Stimulated activated naive CD8-positive, alpha-beta T cell treated with anti-CD3 and anti-CD28 coated beads, Interleukin-15, Interleukin-2, amounts not matched to agents 100 U/mL and 50 U/mL, for 24 hours (primary cell): Measurements from ENCODE around the gene FOXA3.
"Not testable (repeated sequence)": the region's sequence is repeated elsewhere in the genome, so short reads cannot be mapped to it uniquely, and the experiment has no call there.

ENCODE experiments used
- ATAC-seq: fragments of 150-1000 bp; cut with Tn5 transposase; one replicate; pipeline ENCODE4 v1.10.0; 2021
- DNase-seq: peaks from one replicate; pipeline ENCODE4 v3.0.0; 2021

FOXA3 gene

DNA sequence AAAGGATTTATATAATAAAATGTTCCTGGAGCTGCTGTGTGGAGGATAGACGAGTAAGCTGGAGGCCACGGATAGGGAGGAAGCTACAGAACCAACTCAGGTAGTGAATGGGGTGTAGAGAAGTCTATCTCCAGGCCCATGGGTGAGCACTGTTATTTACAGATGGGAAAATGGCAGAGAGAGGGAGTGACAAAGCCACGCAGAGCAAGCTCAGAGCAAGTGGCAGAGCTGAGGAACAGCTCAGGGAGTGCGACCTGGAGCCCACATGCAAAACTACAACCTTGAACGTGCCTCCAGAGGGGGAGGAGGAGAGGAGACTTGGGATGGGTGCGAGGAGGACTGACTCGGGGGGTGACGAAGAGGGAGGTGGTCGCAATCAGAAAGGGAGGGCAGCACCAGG is 35.6 kb upstream of the FOXA3 start:
- DNase-seq: no peak

DNA sequence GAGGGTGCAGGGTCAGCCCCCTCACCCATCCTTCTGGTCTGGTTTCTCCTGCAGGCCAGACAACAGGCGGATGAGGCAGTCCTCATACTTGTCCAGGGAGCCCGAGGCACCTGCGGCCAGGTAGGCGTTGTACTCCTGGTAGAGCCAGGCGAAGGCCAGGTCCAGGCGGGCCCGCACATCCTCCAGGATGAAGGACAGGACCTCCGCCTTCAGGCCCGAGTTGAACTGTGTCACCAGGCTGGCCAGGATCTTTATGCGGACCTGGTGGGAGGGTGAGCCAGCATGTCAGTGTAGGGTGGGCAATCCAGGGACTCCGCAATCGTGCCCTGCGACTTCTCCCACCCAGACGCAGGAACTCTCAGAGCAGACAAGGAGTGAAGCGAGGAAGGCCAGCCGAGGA is 35.2 kb upstream of the FOXA3 start:
- DNase-seq: no peak
- ATAC-seq: no peak

More for the DNA sequence above, 35.6 kb upstream of the FOXA3 start:
- ATAC-seq: no peak

DNA sequence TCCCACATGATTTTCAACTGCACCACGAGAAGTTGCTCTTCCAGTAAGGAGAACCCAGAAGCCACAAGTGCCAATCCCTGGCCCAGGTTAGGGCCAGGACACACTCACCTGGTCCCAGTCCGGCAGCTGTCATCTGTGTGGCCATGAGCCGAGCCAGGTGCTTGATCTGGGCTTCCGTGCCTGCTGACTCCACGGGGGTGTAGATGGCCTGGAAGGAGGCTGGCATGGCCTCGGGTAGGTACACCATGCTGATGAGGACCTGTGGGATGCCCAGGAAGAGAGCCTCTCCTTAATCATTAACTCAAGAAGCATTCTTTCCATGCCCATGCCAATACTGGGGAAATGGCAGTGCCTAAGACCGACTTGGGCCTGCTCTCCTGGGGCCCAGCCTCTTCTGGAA is 29.2 kb upstream of the FOXA3 start:
- ATAC-seq (no peak), DNase-seq (no peak)

DNA sequence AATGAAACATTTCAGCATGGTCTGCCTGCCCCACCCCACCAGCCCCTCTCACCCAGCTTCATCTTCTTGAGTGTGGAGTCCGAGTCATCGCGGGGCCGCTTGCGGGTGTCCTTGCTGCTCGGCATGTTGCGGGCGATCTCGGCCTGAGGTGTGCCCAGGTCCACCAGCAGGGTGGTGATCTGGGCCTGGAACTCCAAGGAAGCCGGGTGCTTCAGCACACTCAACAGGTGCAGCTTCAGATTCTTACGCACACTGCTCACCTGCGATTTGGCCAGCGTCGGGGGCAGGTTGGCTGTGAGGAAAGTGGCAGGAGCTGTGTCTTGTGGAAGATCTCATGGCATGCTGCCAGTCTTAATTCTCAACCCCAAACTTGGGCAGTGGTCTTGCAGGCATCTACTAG is 21.9 kb upstream of the FOXA3 start:
- DNase-seq (no peak), ATAC-seq (no peak)

DNA sequence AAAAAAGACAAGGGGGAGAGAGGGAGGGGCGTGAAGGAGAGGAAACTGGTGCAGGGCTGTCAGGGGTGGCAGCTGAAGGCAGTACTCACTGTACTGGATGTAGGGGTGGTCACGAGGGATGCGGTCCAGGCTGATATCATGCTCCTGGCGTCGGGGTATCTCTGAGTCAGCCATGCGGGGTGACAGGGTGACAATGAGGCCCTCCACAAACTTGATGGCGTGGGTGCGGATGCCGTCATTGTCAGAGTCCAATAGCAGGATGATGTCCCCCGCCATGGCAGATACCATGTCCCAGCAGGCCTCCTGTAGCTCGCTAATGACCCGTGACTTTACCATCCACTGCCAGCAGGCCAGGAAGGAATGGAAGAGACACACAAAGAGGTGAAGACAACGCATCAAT is 16.5 kb upstream of the FOXA3 start:
- ATAC-seq: no peak
- DNase-seq: no peak

DNA sequence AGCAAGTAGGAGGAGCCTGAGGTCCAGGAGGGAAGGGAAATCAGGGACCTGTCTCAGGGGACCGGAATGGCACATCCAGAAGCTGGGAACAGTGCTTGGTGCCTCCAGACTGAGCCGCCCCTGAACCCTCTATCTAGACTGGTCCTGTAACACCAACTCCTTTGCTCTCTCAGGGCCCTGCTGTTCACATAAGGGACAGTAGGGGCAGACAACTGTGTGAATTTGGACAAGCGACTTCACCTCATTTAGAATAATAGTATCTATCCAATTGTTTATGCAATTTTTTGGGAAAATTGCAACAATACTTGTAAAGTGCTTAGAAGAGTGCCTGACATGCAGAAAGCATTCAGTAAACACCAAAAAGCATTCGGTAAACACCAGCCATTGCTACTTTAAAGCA is 15.2 kb upstream of the FOXA3 start:
- ATAC-seq (no peak), DNase-seq (no peak)

DNA sequence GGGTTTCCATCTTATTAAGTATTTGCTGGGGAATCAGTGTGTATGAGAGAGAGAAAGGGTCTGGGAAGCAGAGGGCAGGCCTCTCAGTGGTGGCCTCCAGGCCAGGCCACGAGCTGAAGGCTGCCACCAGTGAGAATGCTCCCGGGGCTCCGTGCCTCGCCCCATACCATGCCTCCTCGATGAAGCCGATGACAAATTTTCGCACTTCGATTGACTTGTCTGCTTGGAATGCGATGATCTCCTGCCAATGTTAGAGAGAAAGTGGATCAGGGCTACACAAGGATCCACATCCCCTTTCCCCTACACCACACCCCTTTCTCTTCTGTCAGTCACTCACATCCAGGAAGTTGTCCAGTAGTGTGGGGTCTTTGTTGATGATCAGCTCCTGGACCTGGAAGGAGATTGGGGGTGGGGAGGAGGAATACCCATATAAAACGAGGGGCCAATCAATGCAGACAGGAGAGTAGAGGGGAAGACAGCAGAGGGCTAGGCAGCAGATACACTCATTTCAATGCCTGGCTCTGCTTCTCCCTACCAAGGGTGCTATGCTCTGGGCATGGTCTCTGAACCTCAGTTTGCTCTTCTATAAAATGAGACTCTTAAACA is 11.9 kb upstream of the FOXA3 start:
- no peak for ATAC-seq
- no peak for DNase-seq

DNA sequence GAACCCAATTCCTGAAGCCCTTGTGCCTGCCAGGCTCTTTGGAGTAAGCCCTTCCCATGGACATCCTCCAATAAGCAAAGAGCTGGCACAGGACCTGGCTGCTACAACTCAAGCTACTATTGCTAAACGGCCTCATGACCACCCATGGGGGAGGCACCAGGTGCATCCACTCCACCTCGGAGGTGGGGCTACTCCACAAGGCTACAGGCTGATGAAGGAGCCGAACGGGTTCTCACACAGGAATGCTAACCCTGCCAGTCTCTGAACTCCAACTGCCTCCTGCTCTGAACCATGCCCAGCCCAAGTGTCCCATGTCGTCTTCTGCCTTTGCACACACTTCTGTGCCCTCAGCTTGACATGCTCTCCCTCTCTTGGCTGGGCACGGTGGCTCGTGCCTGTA is 11.1 kb upstream of the FOXA3 start:
- DNase-seq (no peak), ATAC-seq (no peak)

DNA sequence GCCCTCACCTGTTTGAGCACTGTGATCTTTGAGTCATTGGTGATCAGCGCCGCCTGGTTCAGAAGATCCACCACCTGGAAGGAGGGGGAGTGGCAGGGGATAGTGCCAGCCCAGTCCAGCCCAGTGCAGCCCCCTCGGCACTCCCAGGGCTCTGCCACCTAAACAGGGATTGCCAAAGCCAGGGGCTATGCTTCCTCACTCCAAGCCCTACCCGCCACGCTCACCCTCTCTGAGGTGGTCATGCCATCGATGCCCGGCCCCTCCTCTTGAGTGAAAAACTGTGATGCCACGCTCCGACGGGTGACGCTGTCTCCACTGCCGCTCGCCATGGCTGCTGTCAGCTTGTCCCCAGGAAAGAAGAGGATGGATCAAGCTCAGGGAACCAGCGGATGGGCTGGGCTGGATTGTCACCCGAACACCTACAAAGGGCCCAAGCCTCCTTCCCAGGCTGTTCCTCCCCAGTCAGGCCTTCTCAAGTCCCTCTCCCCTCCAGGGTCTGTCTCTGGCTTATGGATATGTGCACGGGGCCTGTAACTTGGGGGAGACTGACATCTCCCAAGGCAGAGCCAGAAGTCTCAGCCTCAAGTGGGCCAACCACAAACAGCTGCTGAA is 9.9 kb upstream of the FOXA3 start:
- no peak for DNase-seq
- ATAC-seq: no peak

DNA sequence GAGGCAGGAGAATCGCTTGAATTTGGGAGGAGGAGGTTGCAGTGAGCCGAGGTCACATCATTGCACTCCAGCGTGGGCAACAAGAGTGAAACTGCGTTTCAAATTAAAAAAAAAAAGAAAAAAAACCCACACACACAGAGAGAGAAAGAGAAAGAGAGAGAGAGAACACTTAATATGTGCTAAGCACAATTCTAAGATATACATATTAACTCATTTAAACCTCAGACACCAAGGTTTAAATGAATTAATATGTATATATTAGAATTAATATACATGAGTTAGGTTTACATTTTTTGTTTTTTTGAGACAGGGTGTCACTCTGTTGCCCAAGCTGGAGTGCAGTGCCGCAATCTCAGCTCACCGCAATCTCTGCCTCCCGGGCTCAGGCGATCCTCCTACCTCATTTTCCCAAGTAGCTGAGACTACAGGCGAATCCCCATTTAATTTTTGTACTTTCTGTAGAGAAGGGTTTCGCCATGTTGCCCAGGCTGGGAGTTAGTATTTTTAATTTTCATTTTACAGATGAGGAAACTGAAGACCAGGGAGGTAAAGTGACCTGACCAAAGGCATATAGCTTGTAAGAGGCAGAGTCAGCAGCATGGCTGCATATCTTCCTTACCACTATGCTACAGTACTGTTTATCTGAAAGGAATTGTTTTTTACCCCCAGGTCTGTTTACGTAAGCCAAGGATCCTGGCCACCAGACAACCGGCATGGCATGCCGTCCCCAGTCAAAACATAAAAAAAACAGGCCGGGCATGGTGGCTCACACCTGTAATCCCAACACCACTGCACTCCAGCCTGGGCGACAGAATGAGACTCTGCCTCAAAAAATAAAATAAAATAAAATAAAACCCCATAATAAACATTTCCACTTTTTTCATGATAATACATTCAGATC is 3.5 kb upstream of the FOXA3 start:
- DNase-seq (no peak), ATAC-seq (no peak)

DNA sequence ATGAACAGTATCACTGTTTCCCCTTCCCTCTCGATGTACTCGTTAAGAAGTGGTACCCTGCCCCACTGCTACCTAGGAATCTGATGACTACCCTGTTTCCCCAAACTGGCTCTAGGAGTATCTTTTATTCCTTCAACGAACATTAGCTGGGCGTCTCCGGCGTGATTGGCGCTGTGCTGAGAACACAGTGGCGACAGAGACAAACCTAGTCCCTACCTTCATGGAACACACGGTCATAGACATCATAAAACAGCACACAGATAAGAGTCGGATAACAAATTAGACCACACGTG is 1.9 kb upstream of the FOXA3 start:
- no peak for DNase-seq

DNA sequence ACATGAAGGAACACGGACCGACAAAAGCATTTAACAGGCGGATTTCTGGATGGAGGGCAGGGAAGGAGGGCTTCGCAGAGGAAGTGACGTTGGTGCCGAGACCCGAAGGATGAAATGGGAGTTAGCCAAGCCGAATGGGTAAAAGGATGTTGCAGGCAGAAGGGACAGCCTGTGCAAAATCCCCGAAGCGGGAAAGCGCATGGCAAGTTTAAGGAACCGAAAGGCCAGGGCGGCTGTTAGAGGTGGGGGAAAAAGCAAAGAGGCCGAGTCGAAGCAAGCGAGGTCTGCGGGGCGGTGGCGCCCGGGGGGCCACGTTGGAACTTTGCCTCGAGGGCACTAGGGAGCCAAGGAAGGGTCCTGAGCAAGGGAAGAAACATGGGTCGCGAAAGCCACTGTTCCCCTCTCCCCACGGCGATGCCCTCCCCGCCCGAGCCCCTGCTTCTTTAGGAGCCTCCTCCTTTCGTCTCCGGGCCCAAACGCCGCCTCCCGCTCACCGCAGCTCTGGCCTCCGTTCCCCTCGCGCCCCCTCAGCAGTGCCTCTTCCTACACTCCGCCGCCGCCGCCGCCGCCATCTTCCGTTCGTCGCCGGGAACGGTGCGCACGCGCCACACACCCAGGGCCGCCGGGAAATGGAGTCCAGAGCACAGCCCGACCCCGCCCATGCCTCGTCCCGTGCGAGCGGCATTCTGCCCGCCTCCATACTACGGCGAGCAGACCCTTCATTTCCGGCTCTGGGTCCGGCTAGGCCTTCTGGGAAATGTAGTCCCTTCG is 1.4 kb upstream of the FOXA3 start, which contains the start of gene SYMPK:
Gene SYMPK, minus strand, starts transcription at position 584 of the 771 bp plus-strand sequence. CDS start 8,652 bp downstream, outside the sequence.
- ATAC-seq (peak; percentile 97), DNase-seq (peak; percentile 99)

More for the DNA sequence above, 1.9 kb upstream of the FOXA3 start:
- ATAC-seq: no peak

DNA sequence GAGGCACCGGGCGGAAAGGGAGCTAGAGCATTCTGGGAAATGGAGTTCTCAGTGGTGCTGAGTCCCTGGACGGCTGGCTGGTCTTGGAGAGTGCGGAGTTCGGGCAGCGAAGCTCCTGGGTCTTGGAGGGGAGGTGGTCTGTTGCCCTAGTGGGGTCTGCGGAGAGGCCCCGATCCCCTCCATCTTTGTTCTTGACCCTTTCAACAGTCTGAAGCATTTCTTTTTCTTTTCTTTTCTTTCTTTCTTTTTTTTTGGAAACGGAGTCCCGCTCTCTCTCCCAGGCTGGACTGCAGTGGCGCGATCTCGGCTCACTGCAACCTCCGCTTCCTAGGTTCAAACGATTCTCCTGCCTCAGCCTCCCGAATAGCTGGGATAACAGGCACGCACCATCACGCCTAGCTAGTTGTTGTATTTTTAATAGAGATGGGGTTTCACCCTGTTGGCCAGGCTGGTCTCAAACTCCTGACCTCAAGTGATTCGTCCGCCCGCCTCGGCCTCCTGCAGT is 739 bp upstream of the FOXA3 start:
- ATAC-seq: no peak
- no peak for DNase-seq

DNA sequence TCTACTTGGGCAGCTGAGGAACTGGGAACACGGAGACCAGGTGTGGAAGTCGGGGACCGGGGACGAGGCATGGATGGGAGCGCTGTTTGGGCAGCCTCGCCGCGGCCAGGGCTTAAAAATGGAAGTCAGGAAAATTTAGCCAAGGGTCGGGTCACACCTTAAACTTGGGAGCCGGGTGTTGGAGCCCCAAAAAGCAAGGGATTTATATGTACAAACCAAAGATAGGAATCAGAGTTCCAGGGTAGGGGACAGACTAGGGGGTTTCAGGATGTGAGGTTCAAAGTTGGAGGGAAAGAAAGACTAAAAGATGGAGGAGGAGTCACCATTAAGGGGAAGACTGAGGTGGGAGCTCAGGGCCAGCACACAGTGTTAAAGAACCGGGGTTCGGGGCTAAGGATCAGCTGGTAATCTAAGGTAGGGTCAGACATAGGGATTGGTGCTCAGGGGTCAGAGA is 530 bp downstream of the FOXA3 start:
- DNase-seq (no peak), ATAC-seq (no peak)

DNA sequence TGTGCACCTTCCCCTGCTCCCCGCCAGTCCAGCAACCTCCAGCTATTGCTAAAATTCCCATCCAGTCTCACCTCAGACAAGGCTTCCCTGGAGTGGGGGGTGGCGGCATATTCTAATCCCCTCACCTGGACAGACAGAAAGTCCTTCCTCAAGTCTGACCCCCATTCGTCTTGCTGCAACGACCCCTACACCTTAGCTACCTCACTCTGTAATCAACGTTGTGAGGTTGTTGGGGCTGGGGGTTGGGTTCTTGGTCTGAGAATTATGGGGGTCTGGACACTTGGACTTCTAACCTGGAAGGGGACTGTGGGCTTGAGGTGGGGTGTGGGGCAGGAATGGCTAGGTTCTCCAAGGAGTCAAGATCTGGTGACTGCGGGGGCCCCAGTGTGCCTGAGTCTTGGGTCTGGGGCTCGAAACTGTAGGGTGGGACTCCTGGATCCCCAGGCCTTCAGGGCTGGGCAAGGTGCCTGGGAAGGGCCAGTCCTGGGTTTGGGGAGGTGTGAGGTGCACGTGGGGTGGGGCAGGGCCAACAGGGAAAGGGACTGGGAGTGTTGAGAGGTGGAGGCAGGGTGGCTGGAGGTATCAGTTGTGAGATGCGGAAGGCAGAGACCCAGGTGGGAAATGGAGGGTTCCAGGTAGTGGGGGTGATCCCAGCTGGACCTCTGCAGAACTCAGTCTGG is 1.3 kb downstream of the FOXA3 start:
- ATAC-seq (no peak), DNase-seq (no peak)

DNA sequence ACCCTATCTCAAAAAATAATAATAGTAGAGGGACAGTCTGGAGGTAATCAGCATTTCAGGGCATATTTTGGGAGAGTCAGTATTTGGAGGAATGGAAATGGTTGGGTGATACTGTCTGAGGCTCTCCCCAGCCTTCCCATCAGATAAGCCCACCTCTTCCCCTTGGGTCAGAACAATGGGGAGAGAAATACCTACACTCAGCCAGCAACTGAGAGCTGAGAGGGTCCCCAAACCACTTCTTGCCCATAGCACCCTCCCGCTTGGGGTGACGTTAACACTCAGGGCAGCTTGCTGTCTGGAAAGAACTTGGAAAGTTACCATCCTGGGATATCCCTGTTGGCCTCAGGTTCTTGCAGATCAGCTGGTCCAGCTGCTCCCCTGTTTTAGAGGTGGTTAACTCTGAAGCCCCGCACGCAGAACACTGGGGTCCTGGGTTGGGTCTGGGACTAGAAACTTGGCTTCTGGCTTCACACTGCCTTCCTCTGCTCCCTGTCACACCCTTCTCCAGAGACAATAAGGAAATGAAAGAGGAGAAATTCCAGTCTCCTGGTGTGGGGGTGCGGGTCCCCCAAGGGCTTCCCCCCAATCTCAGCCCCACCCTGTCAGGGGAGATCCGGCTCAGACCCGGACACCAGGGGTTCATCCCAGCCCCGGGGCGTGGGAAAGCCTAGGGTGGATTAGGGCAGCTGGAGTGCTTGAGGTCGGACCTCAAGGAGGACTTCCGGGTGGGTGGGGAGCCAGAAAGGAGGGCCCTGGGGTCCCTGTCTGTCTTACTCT is 2.5 kb downstream of the FOXA3 start:
- DNase-seq (no peak), ATAC-seq (no peak)

DNA sequence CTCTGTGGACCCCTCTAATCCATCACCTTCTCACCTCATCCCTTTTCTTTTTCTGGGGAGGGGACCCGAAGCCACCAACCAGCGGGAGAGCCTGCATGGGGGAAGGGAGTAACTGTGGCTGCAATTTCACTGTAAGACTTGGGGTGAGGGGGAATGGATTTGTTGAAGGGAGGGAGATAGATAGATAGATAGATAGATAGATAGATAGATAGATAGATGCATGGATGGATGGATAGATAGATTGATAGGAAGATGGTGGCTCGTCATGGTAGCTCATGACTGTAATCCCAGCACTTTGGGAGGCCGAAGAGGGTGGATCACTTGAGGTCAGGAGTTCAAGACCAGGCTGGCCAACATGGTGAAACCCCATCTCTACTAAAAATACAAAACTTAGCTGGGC is 3.1 kb downstream of the FOXA3 start:
- DNase-seq, ATAC-seq: not testable (repeated sequence)

DNA sequence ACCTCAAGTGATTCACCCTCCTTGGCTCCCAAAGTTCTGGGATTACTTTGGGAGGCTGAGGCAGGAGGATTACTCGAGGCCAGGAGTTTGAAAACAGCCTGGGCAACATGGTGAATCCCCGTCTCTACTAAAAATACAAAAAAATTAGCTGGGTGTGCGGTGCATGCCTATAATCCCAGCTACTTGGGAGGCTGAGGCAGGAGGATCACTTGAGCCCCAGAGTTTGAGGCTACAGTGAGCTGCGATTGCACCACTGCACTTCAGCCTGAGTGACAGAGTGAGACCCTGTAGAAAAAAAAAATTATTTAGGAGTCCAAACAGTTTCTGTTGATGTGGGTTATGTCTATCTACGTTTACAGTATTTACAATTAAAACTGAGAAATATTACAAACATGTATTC is 6.7 kb downstream of the FOXA3 start:
- ATAC-seq (no peak), DNase-seq (no peak)

DNA sequence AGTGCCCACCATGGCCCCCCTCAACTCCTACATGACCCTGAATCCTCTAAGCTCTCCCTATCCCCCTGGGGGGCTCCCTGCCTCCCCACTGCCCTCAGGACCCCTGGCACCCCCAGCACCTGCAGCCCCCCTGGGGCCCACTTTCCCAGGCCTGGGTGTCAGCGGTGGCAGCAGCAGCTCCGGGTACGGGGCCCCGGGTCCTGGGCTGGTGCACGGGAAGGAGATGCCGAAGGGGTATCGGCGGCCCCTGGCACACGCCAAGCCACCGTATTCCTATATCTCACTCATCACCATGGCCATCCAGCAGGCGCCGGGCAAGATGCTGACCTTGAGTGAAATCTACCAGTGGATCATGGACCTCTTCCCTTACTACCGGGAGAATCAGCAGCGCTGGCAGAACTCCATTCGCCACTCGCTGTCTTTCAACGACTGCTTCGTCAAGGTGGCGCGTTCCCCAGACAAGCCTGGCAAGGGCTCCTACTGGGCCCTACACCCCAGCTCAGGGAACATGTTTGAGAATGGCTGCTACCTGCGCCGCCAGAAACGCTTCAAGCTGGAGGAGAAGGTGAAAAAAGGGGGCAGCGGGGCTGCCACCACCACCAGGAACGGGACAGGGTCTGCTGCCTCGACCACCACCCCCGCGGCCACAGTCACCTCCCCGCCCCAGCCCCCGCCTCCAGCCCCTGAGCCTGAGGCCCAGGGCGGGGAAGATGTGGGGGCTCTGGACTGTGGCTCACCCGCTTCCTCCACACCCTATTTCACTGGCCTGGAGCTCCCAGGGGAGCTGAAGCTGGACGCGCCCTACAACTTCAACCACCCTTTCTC is 8.2 kb downstream of the FOXA3 start:
- no peak for DNase-seq
- no peak for ATAC-seq

DNA sequence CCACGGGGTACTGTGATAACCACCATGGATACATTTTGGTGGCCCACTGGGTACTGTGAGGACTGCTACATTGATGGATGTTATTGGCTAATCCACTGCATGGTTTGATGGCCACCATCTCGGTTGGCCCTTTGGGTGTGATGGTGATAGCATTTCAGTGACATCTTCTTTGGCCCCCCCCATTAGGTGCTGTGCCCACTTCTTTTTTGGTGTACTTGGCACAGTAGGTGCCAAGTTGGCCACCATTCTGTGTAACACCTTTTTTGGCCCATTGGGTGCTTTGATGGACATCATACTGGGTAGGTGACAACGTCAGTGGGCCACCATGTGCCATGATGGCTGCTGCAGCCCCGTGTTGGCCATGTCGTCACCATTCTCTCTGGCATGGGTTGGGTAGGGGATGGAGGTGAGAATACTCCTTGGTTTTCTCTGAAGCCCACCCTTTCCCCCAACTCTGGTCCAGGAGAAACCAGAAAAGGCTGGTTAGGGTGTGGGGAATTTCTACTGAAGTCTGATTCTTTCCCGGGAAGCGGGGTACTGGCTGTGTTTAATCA is 9.2 kb downstream of the FOXA3 start:
- ATAC-seq (no peak), DNase-seq (no peak)
